Activated T-cell treated with anti-CD3 and anti-CD28 coated beads, Interleukin-2, amount 50 U/mL, for 72 hours (primary cell): ENCODE measurements around the gene PRKAR1B. TPM values are rescaled to one million over a fixed set of nuclear protein-coding genes. Genes with fewer than 3 reads are reported as not detected.
A peak's percentile ranks its signal among the peaks of the same experiment; 100 is the strongest.

Source experiments
- ATAC-seq, 2 donors: fragments of 150-1000 bp; cut with Tn5 transposase; replicated peaks in 1 of 2; 2 replicates each; pipeline ENCODE4 v1.10.0; 2021; ENCODE audit warnings: moderate library complexity in 2 of 2, mild to moderate bottlenecking in 1 of 2
- DNase-seq, 2 donors: peaks; one replicate each; pipeline ENCODE4 v3.0.0; 2021 to 2022; ENCODE audit warnings: mixed read lengths in 1 of 2
- H3K27ac Mint-ChIP-seq: one replicate; pipeline ENCODE4 v1.8.0; 2022; ENCODE audit warnings: mild to moderate bottlenecking, moderate library complexity, mixed read lengths
- H3K27me3 Mint-ChIP-seq: one replicate; pipeline ENCODE4 v1.8.0; 2022; ENCODE audit warnings: low read depth, mixed read lengths
- H3K36me3 Mint-ChIP-seq, 2 donors: one replicate each; pipeline ENCODE4 v1.8.0; 2022; ENCODE audit warnings: mixed read lengths in 2 of 2, mild to moderate bottlenecking in 1 of 2; ENCODE audit not compliant: insufficient read depth in 2 of 2
- H3K4me1 Mint-ChIP-seq: one replicate; pipeline ENCODE4 v1.8.0; 2022; ENCODE audit warnings: low read depth, mixed read lengths
- H3K4me3 Mint-ChIP-seq, 2 donors: one replicate each; pipeline ENCODE4 v1.8.0; 2022; ENCODE audit warnings: mild to moderate bottlenecking in 2 of 2, mixed read lengths in 2 of 2, moderate library complexity in 2 of 2
- H3K9me3 Mint-ChIP-seq, 2 donors: one replicate each; pipeline ENCODE4 v1.8.0; 2022; ENCODE audit warnings: mixed read lengths in 2 of 2
- total RNA-seq, 2 donors: library from RNA; stranded (reverse); gene quantifications; one replicate each; pipeline ENCODE4 v1.2.3, GENCODE V29; 2022

The PRKAR1B gene
- total RNA-seq, 2 donors from 2014 or later, result 33.6 to 43.5 TPM

DNA sequence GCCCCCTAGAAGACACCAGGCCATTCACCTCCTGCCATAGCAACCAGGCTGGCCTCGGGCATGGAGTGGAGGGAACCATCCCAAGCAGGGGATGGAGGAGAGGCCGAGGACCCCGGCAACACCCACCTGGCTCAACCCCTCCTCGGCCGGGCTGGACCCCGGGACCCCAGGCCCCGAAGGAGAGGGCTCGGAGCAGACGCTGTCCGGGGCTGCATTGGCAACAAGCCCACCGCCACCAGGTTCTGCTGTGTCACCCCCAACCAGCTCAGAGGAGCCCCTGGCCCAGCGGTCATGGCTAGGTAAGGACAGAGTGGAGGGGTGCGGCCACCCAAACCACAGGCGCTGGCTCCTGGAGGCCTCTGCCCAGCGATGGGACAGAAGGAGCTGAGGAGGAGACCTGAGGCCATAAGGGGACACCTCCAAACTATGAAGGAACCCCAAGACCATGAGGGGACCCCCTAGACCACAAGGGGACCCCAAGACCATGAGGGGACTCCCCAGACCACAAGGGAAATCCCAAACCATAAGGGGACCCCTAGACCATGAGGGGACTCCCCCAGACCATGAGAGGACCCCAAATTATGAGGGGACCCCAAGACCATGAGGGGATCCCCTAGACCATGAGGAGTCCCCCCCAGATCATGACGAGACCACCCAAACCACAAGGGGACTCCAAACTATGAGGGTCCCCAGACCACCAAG, 132.7 kb downstream of the PRKAR1B start:
- DNase-seq (no peak), ATAC-seq (no peak)
- Mint-ChIP-seq H3K9me3 (no peaks in the 10 kb centered on the region), H3K27me3 (no peaks in the 10 kb centered on the region), H3K36me3 (peaks cover 8 to 10% of the 10 kb centered on the region in 2 donors), H3K4me1 (peaks cover 40% of the 10 kb centered on the region), H3K27ac (no peak overlapping the region), H3K4me3 (peak overlapping the region in 1 of 2 donors; percentile 67)

DNA sequence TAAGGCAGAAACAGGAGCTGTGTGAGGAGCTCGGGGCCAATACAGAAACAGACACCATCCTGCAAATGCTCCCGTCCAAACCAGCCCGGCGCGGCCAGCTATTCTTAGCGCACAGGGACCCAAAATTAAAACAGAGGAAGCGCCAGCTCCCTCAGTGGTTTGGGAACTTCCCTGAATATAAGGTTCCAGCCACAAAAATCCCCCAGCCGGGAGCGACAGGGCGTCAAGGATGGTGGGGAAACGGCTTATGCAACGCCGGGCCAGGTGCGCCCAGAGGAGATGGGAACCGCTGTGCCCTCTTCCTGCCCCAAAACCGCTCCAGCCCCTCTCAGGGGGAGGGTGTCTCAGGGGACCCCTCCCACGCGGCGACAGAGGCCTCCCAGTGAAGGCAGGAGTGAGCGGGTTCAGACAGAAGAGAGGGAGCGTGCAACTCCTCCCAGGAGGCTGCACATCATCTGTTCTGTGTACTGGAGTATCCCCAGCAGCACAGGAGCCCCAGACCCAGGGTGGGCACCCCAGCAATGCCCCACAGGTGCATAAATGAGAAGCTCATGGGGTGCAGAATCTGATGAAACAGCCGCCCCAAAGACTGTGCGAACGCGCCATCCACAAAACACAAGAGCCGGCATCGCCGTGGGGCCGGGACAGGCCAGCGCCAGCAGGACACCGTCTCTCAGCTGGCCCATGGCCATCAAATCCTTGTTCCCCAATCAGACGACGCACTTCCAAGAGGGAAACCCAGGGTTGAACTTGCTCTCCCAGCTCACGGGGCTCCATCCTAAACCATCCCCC, 133.6 kb downstream of the PRKAR1B start:
- Mint-ChIP-seq H3K4me1 (peaks cover 35% of the 10 kb centered on the region), H3K27ac (no peak overlapping the region), H3K9me3 (peaks cover 4 to 6% of the 10 kb centered on the region in 2 donors), H3K36me3 (peaks cover 16 to 18% of the 10 kb centered on the region in 2 donors), H3K27me3 (no peaks in the 10 kb centered on the region), H3K4me3 (peak overlapping the region; percentile 59 to 67)
- DNase-seq (no peak), ATAC-seq (peak; percentile 40 to 42)

DNA sequence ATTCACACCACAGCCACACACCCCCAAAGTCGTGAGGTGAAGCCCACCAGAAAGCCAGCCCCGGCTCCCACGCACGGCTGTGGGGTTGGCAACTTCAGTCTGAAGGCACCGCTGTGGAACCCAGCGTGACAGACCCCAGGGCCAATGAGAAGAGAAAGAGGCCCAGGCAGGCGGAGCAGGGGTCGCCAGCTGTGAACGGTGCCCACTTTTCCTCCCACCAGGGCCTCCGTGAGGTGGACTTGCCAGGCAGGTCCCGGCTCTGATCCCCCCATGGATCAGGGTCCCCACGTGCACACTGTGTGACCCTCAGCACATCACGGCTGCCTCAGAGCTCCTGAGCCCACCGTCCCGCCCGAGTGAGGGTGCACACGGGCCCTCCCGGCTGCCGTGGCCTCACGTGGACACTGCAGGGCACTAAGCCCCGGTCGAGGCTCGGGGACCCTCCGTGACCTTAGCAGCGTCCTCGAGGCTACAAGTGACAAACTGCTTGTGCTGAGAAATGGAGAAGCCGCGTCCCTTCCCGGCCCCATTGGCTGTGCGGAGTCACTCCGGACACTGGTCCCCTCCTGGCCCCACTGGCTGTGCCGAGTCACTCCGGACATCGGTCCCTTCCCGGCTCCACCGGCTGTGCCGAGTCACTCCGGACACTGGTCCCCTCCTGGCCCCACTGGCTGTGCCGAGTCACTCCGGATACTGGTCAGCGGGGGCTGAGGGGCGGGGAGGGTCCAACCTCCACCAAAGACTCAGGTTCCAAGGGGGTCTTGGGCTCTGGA, 135.0 kb downstream of the PRKAR1B start:
- Mint-ChIP-seq H3K27me3 (no peaks in the 10 kb centered on the region), H3K36me3 (peaks cover 21 to 26% of the 10 kb centered on the region in 2 donors), H3K9me3 (peaks cover 8 to 10% of the 10 kb centered on the region in 2 donors), H3K4me3 (peak overlapping the region in 1 of 2 donors; percentile 67), H3K27ac (no peak overlapping the region), H3K4me1 (peaks cover 32% of the 10 kb centered on the region)
- DNase-seq (no peak), ATAC-seq (no peak)

DNA sequence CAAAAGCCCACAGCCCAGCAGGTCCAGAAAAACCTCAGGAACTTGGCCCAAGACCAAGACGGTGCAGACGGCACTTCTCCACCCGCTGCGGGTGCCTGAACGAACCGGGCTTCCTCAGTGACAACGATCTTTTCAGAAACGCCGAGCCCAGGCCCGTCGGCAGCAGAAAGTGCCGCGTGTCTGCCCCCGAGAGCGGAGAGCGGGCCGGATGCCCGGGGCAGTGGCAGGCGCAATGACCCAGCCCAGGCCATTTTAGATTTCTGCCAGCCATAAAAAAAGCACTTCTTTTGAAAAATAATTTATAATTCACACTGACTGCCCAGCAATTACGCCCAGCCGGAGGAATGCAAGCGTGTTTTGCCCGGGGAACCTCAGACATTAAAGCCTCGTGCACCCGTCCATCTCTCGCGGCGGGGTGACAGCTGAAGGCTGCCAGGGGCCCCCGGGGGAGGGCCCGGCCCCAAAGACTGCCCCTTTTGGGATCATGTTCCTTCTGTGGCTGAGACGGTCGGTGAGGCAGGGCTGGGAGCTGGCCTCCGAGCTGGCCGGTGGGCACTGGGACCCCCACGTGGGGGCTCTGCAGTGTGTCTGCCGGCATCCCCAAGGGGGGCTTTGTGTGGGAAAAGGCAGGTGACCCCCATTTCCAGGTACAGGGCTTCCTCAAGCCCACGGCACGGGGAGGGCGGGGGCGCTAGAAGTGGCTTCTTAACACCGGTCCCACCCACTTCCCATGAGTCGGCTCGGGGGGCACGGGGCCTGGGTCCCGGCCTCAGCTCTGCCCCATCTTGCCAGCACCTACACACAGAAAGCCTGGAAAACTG, 136.1 kb downstream of the PRKAR1B start:
- Mint-ChIP-seq H3K9me3 (peaks cover 10 to 16% of the 10 kb centered on the region in 2 donors), H3K4me1 (peaks cover 30% of the 10 kb centered on the region), H3K36me3 (peaks cover 25 to 34% of the 10 kb centered on the region in 2 donors), H3K27me3 (no peaks in the 10 kb centered on the region), H3K27ac (no peak overlapping the region), H3K4me3 (no peak overlapping the region)
- ATAC-seq, result no peak
- DNase-seq, result no peak

DNA sequence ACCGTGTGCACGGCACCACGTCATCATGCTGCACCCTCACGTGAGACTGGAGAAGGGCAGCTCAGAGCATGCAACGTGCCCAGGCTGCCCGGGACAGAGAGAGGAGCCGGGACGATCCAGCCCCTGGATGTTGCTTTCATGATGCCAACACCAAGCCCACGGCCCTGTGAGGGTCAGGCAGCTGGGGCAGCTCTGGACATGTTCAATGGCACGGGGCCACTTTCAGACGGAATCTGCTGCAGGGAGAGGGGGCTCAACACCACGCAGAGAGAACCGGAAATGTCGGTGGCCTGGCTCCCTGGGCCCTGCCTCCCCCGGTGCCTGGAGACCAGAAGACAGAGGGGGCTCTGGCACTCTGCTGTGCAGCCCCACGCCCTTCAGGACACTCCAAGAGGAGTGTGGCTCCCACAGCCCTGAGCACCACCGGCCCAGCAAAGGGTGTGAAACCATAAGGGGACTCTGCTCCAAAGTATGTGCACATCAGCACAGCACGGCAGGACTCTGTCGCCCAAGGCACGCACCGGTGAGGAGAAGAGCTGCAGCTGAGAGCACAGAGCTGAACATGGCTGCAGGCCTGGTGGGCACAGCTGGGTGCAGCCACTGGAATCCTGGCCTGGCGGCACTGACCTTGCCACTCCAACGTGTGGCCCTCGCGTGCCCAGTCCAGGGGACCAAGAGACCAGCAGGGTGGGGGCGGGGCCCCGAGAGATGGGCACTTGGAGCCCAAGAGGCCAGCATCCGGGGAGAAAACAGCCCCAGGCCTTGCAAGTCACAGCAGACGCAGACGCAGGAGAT, 137.1 kb downstream of the PRKAR1B start:
- H3K4me3 Mint-ChIP-seq, result no peak overlapping the region
- H3K9me3 Mint-ChIP-seq, result peaks cover 10 to 16% of the 10 kb centered on the region in 2 donors

DNA sequence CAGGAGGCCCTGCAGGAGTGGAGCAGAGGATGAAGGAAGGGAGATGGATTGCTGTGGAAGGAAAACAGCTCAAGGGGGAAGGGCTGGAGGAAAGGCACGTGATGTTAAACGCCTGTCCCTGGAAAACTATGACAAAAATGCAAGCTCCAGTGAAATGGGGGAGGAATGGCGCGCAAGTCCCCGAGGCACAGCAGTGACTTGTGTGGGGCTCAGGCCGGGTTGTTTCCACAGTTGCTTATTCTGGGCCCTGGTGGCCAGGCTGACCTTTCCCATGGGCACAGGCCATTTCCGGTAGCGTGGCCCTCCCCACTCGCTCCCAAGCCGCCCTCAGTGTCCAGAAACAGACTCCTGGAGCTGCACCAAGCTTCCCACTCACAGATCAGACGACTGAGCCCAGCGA, 139.3 kb downstream of the PRKAR1B start:
- no peak for ATAC-seq
- peaks cover 34 to 40% of the 10 kb centered on the region in 2 donors for H3K36me3 Mint-ChIP-seq
- peaks cover 10 to 16% of the 10 kb centered on the region in 2 donors for H3K9me3 Mint-ChIP-seq

More for the DNA sequence above, 137.1 kb downstream of the PRKAR1B start:
- peaks cover 29 to 36% of the 10 kb centered on the region in 2 donors for H3K36me3 Mint-ChIP-seq
- ATAC-seq (no peak), DNase-seq (no peak)
- no peaks in the 10 kb centered on the region for H3K27me3 Mint-ChIP-seq
- H3K27ac Mint-ChIP-seq, result no peak overlapping the region
- H3K4me1 Mint-ChIP-seq, result peaks cover 31% of the 10 kb centered on the region

DNA sequence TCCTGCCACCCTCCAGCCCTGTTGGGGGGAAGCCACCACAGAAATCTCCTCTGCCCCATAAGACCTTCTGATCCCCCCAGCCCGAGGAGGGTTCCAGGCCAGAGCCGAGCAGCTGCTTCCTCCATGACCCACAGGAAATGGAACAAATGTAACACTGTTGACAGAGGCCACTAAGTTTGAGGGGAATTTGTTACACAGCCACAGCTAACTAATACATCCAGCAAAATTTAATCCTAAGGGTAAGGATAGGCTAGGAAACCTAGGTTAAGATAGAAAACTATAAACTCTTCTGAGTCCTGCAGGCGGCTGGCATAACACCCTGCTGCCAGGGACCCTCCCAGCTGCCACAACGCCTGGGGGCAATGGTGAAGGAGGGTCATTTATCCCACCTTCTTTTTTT, 140.6 kb downstream of the PRKAR1B start:
- H3K27ac Mint-ChIP-seq, result peak overlapping the region; percentile 88
- DNase-seq (no peak), ATAC-seq (no peak)
- H3K9me3 Mint-ChIP-seq, result peaks cover 10 to 16% of the 10 kb centered on the region in 2 donors
- peaks cover 33% of the 10 kb centered on the region for H3K4me1 Mint-ChIP-seq
- H3K27me3 Mint-ChIP-seq, result no peaks in the 10 kb centered on the region
- H3K36me3 Mint-ChIP-seq, result peaks cover 33 to 44% of the 10 kb centered on the region in 2 donors
- H3K4me3 Mint-ChIP-seq, result no peak overlapping the region

More for the DNA sequence above, 139.3 kb downstream of the PRKAR1B start:
- H3K27me3 Mint-ChIP-seq, result no peaks in the 10 kb centered on the region
- DNase-seq, result no peak
- H3K27ac Mint-ChIP-seq, result no peak overlapping the region
- H3K4me3 Mint-ChIP-seq, result no peak overlapping the region
- peaks cover 36% of the 10 kb centered on the region for H3K4me1 Mint-ChIP-seq

GRCh38 chr7:585873-586272, 141.2 kb downstream of the PRKAR1B start:
- peaks cover 10 to 16% of the 10 kb centered on the region in 2 donors for H3K9me3 Mint-ChIP-seq
- peaks cover 33 to 44% of the 10 kb centered on the region in 2 donors for H3K36me3 Mint-ChIP-seq
- peaks cover 33% of the 10 kb centered on the region for H3K4me1 Mint-ChIP-seq
- H3K4me3 Mint-ChIP-seq, result peak overlapping the region; percentile 82 to 90
- no peak for DNase-seq
- H3K27ac Mint-ChIP-seq, result peak overlapping the region; percentile 88
- H3K27me3 Mint-ChIP-seq, result no peaks in the 10 kb centered on the region
- ATAC-seq, result no peak

DNA sequence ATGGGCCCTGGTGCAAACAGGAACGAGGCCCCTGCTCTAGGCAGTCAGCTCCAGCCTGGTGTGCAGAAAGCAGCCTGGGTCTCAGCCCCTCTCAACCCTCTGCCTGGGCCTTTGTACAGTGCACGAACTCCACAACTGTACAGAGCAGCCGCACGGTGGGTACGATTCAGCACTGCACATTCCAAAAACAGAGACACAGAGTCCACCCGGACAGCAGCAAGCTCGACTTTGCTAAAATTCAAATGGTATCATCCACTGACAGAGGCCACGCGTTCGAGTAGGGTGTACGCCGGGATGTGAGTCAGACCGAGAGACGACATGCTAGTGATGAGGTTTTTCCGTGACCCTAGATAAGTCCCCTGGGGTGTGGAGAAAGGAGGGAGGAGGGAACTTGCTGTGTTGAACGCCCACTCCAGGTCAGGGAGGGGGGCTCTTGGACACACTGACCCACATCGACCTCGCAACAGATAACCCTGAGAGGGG, 141.8 kb downstream of the PRKAR1B start:
- H3K4me1 Mint-ChIP-seq, result peaks cover 33% of the 10 kb centered on the region
- H3K36me3 Mint-ChIP-seq, result peaks cover 33 to 44% of the 10 kb centered on the region in 2 donors
- peaks cover 10 to 16% of the 10 kb centered on the region in 2 donors for H3K9me3 Mint-ChIP-seq
- H3K27ac Mint-ChIP-seq, result peak overlapping the region; percentile 88
- no peaks in the 10 kb centered on the region for H3K27me3 Mint-ChIP-seq
- peak; percentile 74 to 77 for DNase-seq
- peak; percentile 77 to 79 for ATAC-seq
- H3K4me3 Mint-ChIP-seq, result peak overlapping the region; percentile 82 to 90

- ATAC-seq (no peak), DNase-seq (no peak)
- Mint-ChIP-seq H3K36me3 (peaks cover 33 to 44% of the 10 kb centered on the region in 2 donors), H3K27ac (peak overlapping the region; percentile 88), H3K9me3 (peaks cover 10 to 16% of the 10 kb centered on the region in 2 donors), H3K4me1 (peaks cover 33% of the 10 kb centered on the region), H3K27me3 (no peaks in the 10 kb centered on the region), H3K4me3 (peak overlapping the region; percentile 82 to 90)
Measured at GRCh38 chr7:584820-585219, 142.3 kb downstream of the PRKAR1B start.

DNA sequence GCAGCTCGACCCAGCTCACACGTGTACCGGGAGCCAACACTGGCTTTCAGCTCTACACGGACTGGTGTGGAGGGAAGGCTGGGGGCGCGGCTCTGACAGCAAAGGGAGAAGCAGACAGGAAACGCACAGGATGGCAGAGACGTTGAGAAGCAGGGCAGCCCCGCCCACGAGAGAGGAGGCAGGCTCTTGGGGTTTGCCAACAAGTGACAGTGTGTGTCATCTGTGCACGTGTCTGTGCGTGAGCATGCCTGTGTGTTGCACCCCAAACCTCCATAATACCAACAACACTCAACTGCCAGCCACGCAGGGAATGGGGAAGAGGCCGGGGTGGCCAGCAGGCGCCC, 143.0 kb downstream of the PRKAR1B start:
- peak; percentile 90 to 91 for ATAC-seq
- H3K27me3 Mint-ChIP-seq, result no peaks in the 10 kb centered on the region
- peaks cover 33% of the 10 kb centered on the region for H3K4me1 Mint-ChIP-seq

More for the DNA sequence above, 143.0 kb downstream of the PRKAR1B start:
- Mint-ChIP-seq H3K4me3 (peak overlapping the region; percentile 82 to 90), H3K9me3 (peaks cover 10 to 15% of the 10 kb centered on the region in 2 donors), H3K27ac (peak overlapping the region; percentile 13), H3K36me3 (peaks cover 29 to 43% of the 10 kb centered on the region in 2 donors)
- DNase-seq, result peak; percentile 88 to 93
